Mammary epithelial cell (primary cell): ENCODE results near the gene CISD3.

Experiments used
- EZH2 ChIP-seq: IDR thresholded peaks from 2 replicates; pipeline ENCODE4 v1.6.1; 2012; ENCODE audit warnings: low read length, inconsistent platforms, borderline replicate concordance
- TF ChIP-seq, protein P1 (sequence below), 2 donors: IDR thresholded peaks in 1 of 2; conservative IDR thresholded peaks in 1 of 2; 2 replicates each; pipeline ENCODE4 v1.5.1; 2011 to 2012; ENCODE audit warnings: inconsistent platforms in 2 of 2, low read length in 2 of 2, mild to moderate bottlenecking in 2 of 2, control low read depth in 1 of 2, low read depth in 1 of 2; ENCODE audit not compliant: insufficient read depth in 1 of 2; ENCODE audit errors: extremely low read depth in 1 of 2

DNA sequence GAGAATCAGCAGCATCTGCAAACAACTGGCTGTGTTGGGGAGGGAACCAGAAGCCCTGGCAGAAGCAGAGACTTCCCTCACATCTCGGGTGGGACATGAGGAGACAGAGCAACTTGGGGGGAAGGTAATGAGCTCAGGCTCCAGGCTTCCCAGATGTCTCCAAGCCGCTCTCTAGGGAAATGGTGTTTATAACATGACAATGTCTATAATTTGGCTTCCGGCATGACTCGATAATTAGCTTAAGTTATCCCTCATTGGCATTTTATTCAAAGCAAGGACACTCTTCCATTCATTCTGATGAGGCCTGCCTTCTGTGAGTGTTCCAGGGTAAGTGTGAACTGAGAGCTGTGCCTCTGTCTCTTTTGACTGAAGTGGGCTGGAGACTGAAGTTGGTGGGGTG, 39.8 kb upstream of the CISD3 start:
- TF ChIP-seq, protein P1, sequence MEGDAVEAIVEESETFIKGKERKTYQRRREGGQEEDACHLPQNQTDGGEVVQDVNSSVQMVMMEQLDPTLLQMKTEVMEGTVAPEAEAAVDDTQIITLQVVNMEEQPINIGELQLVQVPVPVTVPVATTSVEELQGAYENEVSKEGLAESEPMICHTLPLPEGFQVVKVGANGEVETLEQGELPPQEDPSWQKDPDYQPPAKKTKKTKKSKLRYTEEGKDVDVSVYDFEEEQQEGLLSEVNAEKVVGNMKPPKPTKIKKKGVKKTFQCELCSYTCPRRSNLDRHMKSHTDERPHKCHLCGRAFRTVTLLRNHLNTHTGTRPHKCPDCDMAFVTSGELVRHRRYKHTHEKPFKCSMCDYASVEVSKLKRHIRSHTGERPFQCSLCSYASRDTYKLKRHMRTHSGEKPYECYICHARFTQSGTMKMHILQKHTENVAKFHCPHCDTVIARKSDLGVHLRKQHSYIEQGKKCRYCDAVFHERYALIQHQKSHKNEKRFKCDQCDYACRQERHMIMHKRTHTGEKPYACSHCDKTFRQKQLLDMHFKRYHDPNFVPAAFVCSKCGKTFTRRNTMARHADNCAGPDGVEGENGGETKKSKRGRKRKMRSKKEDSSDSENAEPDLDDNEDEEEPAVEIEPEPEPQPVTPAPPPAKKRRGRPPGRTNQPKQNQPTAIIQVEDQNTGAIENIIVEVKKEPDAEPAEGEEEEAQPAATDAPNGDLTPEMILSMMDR (conservative IDR thresholded peaks at IDR 0.05 in 1 of 2, IDR thresholded peaks at IDR 0.05 in 1 of 2; ENCODE audit: extremely low read depth in 1 of 2, insufficient read depth in 1 of 2, low read depth in 1 of 2, low read length in 2 of 2), result no peak
- TF ChIP-seq EZH2, result no peak
